Testis (tissue), 5 donors: Measurements from ENCODE around the gene ERBB4. TPM values are rescaled to one million over a fixed set of nuclear protein-coding genes. Genes with fewer than 3 reads are reported as not detected.

Source experiments
- DNase-seq: peaks from one replicate; pipeline ENCODE4 v3.0.0-alpha.2; 2019
- H3K27ac ChIP-seq, 2 donors: fragments of 200-600 bp; sonication (generic); one replicate each; pipeline ENCODE4 v1.5.1; 2019
- H3K27me3 ChIP-seq: fragments of 200-600 bp; sonication (generic); one replicate; pipeline ENCODE4 v1.5.1; 2019
- H3K36me3 ChIP-seq: fragments of 200-600 bp; sonication (generic); one replicate; pipeline ENCODE4 v1.5.1; 2017; ENCODE audit warnings: low read depth; ENCODE audit errors: missing control alignments
- H3K4me1 ChIP-seq: fragments of 200-600 bp; sonication (generic); one replicate; pipeline ENCODE4 v1.5.1; 2019
- H3K4me3 ChIP-seq, 2 donors: fragments of 200-600 bp; sonication (generic); one replicate each; pipeline ENCODE4 v1.5.1; 2017 to 2019
- H3K9me3 ChIP-seq: fragments of 200-600 bp; sonication (generic); one replicate; pipeline ENCODE4 v1.5.1; 2017
- POLR2A ChIP-seq: fragments of 450-650 bp; IDR thresholded peaks from one replicate; pipeline ENCODE4 v1.6.1; 2017; ENCODE audit warnings: antibody characterized with exemption, mild to moderate bottlenecking, moderate library complexity
- WGBS, 2 donors: methylation state at CpG; one replicate each; pipeline ENCODE4 v1.1.5; 2018; 5-methylcytosine and 5-hydroxymethylcytosine counted together
- intact Hi-C: fragments of 100-400 bp; cut with DNase I; formaldehyde crosslinking; loops from one replicate; pipeline ENCODE4 v1.15.1; 2023; ENCODE audit warnings: low total_unique reads
- long read RNA-seq, 2 donors: transcript quantifications; one replicate each; lab custom pipeline, GENCODE V29; 2026
- polyA plus RNA-seq: library from polyadenylated mRNA; stranded (reverse); fragments of 350-450 nt; fragmentation: Illumina TruSeq; extraction: RNeasy Lipid Tissue Mini Kit (QIAGEN cat#74804); gene quantifications from one replicate; pipeline ENCODE4 v1.2.3, GENCODE V29; 2014; ENCODE audit warnings: low read depth, low replicate concordance; ENCODE audit not compliant: insufficient read depth
- total RNA-seq, 2 donors: library from RNA; depleted of rRNA; stranded (reverse); fragments of >200 nt; gene quantifications; one replicate each; pipeline ENCODE4 v1.2.3, GENCODE V29; 2016
- TF ChIP-seq, protein P1 (sequence below), 3 experiments: fragments of 450-650 bp in 2 of 3; fragments of 200-600 bp in 1 of 3; sonication (generic) in 1 of 3; IDR thresholded peaks; one replicate each; pipeline ENCODE4 v1.5.1; 2016 to 2019; ENCODE audit warnings: antibody characterized with exemption in 3 of 3, mild to moderate bottlenecking in 2 of 3, moderate library complexity in 1 of 3

Gene ERBB4
- total RNA-seq (10 to 100 TPM; 47.7 to 62.7 TPM), polyA plus RNA-seq (6.1 TPM)
- long read RNA-seq, donor 1, result 0 reads
- long read RNA-seq, donor 2, result 0 reads

- Histone ChIP-seq H3K4me3 (peak within 1 kb of the TSS; percentile 60 to 79), H3K36me3 (no peaks in the 10 kb centered on the region), H3K27me3 (no peaks in the 10 kb centered on the region), H3K4me1 (no peaks in the 10 kb centered on the region), H3K27ac (peak within 1 kb of the TSS; percentile 82 to 91), H3K9me3 (no peaks in the 10 kb centered on the region)
- intact Hi-C loops, result no loop called here
- no peak for DNase-seq
- 1% methylated on average over 30 to 63 of the region's 69 CpGs for WGBS, 2 donors
- TF ChIP-seq, protein P1, sequence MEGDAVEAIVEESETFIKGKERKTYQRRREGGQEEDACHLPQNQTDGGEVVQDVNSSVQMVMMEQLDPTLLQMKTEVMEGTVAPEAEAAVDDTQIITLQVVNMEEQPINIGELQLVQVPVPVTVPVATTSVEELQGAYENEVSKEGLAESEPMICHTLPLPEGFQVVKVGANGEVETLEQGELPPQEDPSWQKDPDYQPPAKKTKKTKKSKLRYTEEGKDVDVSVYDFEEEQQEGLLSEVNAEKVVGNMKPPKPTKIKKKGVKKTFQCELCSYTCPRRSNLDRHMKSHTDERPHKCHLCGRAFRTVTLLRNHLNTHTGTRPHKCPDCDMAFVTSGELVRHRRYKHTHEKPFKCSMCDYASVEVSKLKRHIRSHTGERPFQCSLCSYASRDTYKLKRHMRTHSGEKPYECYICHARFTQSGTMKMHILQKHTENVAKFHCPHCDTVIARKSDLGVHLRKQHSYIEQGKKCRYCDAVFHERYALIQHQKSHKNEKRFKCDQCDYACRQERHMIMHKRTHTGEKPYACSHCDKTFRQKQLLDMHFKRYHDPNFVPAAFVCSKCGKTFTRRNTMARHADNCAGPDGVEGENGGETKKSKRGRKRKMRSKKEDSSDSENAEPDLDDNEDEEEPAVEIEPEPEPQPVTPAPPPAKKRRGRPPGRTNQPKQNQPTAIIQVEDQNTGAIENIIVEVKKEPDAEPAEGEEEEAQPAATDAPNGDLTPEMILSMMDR (IDR thresholded peaks at IDR 0.05), result no peak
- no peak for TF ChIP-seq POLR2A
Measured at GRCh38 chr2:212538305-212539071, at the start of gene ERBB4. TSS of gene ERBB4 (minus strand) at chr2:212538802. CDS start at chr2:212538530, 272 bp downstream.

DNA sequence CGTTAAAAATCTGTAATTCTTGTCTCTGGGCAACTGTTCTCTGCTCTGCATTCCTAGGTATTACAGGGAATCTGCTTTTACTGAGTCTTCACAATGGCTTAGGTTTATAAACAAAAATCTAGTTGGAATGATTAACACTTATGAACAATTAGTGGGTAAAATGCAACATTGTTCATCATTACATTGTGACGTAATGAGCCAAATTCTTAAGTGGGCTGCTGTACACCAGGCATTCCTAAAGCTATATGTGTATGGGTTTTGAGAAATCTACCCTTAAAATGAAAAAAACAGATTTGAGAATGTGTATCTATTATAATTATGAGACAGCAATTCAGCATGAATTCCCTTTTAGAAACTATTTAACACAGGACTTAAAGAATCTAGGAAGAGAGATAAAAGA is 41.5 kb upstream of the ERBB4 start:
- TF ChIP-seq, protein P1 (IDR thresholded peaks at IDR 0.05), result no peak
- TF ChIP-seq POLR2A, result no peak
- Histone ChIP-seq H3K4me1 (no peaks in the 10 kb centered on the region), H3K4me3 (no peak overlapping the region), H3K27me3 (no peaks in the 10 kb centered on the region), H3K36me3 (no peaks in the 10 kb centered on the region), H3K27ac (no peak overlapping the region), H3K9me3 (no peaks in the 10 kb centered on the region)
- no peak for DNase-seq
- intact Hi-C loops, result no loop called here
- 48 to 52% methylated on average over 2 of the region's 2 CpGs for WGBS, 2 donors

DNA sequence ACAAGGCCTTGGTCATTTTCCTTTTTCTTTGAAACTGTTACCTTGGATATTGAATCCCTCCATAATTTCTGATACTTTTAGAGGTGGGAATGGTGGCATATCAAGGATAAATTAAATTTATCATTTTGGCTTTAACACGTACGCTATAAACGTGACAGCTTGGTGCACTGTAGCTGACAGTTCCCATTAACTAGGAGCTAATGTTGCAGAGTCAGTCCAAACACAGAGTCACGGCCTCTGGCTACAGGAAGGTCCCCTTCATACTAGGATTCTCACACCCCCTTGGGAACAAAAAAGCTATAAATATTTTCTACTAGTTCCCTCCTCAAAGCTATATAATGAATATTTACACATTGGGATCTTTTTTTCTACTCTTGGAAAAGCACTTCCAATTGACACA is 17.7 kb upstream of the ERBB4 start:
- Histone ChIP-seq H3K27ac (no peak overlapping the region), H3K27me3 (no peaks in the 10 kb centered on the region), H3K4me3 (no peak overlapping the region), H3K9me3 (no peaks in the 10 kb centered on the region), H3K4me1 (no peaks in the 10 kb centered on the region), H3K36me3 (no peaks in the 10 kb centered on the region)
- no peak for TF ChIP-seq POLR2A
- TF ChIP-seq, protein P1 (IDR thresholded peaks at IDR 0.05), result no peak
- 78 to 79% methylated on average over 4 of the region's 4 CpGs for WGBS, 2 donors
- no peak for DNase-seq
- intact Hi-C loops, result no loop called here

- Histone ChIP-seq H3K27me3 (no peaks in the 10 kb centered on the region), H3K27ac (no peak overlapping the region), H3K4me3 (no peak overlapping the region), H3K4me1 (no peaks in the 10 kb centered on the region), H3K36me3 (no peaks in the 10 kb centered on the region), H3K9me3 (no peaks in the 10 kb centered on the region)
- intact Hi-C loops, result no loop called here
- DNase-seq, result no peak
- 81 to 87% methylated on average over 2 of the region's 2 CpGs for WGBS, 2 donors
- TF ChIP-seq POLR2A, result no peak
- TF ChIP-seq, protein P1 (IDR thresholded peaks at IDR 0.05), result no peak
Measured at GRCh38 chr2:212554233-212554632, 15.6 kb upstream of the ERBB4 start.

GRCh38 chr2:212549941-212550340 is 11.3 kb upstream of the ERBB4 start:
- Histone ChIP-seq H3K4me3 (no peak overlapping the region), H3K36me3 (no peaks in the 10 kb centered on the region), H3K4me1 (peaks cover 2% of the 10 kb centered on the region), H3K9me3 (no peaks in the 10 kb centered on the region), H3K27me3 (no peaks in the 10 kb centered on the region), H3K27ac (no peak overlapping the region)
- TF ChIP-seq, protein P1 (IDR thresholded peaks at IDR 0.05), result no peak
- no peak for TF ChIP-seq POLR2A
- DNase-seq, result no peak
- intact Hi-C loops, result no loop called here
